Skeletal muscle cell (primary cell): ENCODE data around the gene ATAD1.
"Not testable (repeated sequence)": the region's sequence is repeated elsewhere in the genome, so short reads cannot be mapped to it uniquely, and the experiment has no call there.

Source experiments
- DNase-seq: peaks from one replicate; pipeline ENCODE4 v3.0.0-alpha.2; 2010; ENCODE audit warnings: low read depth
- H3K4me3 ChIP-seq: 2 replicates; pipeline ENCODE4 v1.5.1; 2011; ENCODE audit warnings: low read depth, mild to moderate bottlenecking, control low read depth, low read length, moderate library complexity

ATAD1 gene, protein sequence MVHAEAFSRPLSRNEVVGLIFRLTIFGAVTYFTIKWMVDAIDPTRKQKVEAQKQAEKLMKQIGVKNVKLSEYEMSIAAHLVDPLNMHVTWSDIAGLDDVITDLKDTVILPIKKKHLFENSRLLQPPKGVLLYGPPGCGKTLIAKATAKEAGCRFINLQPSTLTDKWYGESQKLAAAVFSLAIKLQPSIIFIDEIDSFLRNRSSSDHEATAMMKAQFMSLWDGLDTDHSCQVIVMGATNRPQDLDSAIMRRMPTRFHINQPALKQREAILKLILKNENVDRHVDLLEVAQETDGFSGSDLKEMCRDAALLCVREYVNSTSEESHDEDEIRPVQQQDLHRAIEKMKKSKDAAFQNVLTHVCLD

GRCh38 chr10:87817609-87818504 is at the start of gene ATAD1:
Gene ATAD1, minus strand, starts transcription at chr10:87818226. Its CDS starts 3,627 bp downstream, at chr10:87814599.
- peak; percentile 44 for DNase-seq
- H3K4me3 ChIP-seq, result peak within 1 kb of the TSS; percentile 93

GRCh38 chr10:87867453-87867852 is 49.4 kb upstream of the ATAD1 start:
- H3K4me3 ChIP-seq, result peak overlapping the region; percentile 83
- DNase-seq, result no peak

DNA sequence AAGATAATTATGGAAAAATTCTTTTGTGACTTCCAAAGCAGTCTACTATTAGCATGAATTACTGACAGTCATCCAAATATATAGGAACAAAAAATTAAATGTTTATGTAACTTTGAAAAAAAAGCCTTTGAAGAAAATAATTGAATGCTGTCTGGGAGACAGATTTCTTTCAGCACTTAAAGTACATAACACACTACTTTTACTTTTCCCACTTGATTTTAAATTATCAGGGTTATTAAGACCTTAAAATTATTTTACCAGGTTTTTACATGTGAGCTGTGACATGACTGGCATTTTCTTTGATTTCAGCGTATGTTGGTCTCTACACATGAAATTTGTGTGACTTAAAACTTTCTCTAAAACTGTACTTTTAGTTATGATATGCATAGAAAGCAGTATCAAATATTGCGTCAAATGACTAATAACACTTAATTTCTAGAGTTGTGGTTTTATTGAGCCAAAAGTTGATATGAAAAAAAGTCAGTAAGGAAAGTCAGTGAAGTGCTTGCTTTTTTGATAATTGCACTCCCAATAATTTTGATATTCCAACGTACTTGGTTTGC is 48.5 kb upstream of the ATAD1 start:
- peak overlapping the region; percentile 83 for H3K4me3 ChIP-seq
- DNase-seq, result no peak

- H3K4me3 ChIP-seq, result peak overlapping the region; percentile 83
- no peak for DNase-seq
Observed at GRCh38 chr10:87865241-87865881, 47.3 kb upstream of the ATAD1 start.

DNA sequence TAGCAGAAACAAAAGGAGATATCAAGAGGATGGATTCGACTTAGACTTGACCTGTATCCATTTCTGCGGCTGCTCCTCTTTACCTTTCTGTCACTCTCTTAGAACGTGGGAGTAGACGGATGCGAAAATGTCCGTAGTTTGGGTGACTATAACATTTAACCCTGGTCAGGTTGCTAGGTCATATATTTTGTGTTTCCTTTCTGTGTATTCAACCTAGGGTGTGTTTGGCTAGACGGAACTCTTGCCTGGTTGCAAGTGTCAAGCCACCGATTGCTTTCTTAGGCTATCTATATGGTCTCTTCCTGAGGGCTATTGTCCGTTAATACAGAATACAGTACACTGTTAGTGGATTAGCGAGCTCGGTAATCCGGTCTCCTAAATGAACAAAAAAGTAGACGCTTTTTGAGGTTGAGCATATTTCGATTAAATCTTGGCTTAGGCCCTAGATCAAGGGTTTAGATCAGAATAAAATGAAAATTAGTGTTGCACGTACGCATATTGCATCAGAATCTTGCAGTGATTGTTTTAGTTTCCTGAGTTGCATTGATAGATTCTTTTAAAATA is 46.6 kb upstream of the ATAD1 start:
- DNase-seq, result no peak
- H3K4me3 ChIP-seq, result peak overlapping the region; percentile 83

- DNase-seq, result not testable (repeated sequence)
- peak overlapping the region; percentile 83 for H3K4me3 ChIP-seq
Observed at GRCh38 chr10:87863951-87864495, 46.0 kb upstream of the ATAD1 start.

DNA sequence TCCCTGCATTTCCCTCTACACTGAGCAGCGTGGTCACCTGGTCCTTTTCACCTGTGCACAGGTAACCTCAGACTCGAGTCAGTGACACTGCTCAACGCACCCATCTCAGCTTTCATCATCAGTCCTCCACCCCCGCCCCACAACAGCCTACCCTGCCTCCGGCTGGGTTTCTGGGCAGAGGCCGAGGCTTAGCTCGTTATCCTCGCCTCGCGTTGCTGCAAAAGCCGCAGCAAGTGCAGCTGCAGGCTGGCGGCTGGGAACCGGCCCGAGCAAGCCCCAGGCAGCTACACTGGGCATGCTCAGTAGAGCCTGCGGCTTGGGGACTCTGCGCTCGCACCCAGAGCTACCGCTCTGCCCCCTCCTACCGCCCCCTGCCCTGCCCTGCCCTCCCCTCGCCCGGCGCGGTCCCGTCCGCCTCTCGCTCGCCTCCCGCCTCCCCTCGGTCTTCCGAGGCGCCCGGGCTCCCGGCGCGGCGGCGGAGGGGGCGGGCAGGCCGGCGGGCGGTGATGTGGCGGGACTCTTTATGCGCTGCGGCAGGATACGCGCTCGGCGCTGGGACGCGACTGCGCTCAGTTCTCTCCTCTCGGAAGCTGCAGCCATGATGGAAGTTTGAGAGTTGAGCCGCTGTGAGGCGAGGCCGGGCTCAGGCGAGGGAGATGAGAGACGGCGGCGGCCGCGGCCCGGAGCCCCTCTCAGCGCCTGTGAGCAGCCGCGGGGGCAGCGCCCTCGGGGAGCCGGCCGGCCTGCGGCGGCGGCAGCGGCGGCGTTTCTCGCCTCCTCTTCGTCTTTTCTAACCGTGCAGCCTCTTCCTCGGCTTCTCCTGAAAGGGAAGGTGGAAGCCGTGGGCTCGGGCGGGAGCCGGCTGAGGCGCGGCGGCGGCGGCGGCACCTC is 45.3 kb upstream of the ATAD1 start, which contains the start of the genes KLLN and PTEN:
Gene KLLN (minus strand): TSS at position 481 of the 891 bp plus-strand sequence. CDS start 1,046 bp downstream, outside the sequence.
Gene PTEN (plus strand): TSS at position 573 of the 891 bp plus-strand sequence. CDS start 845 bp downstream, outside the sequence.
- H3K4me3 ChIP-seq, result peak within 1 kb of the TSS; percentile 83
- DNase-seq, result peak; percentile 83

DNA sequence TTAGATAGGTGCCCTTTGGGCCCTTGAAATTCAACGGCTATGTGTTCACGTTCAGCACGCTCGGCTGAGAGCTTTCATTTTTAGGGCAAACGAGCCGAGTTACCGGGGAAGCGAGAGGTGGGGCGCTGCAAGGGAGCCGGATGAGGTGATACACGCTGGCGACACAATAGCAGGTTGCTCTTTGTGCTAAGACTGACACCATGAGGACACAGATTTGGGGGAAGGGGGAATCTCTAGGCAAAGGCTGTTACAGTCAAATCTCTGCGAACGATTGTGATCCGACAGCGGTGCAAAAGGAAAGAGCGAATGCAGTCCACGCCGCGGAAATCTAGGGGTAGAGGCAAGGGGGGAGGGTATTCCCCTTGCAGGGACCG is 44.6 kb upstream of the ATAD1 start:
- peak overlapping the region; percentile 83 for H3K4me3 ChIP-seq
- no peak for DNase-seq

- peak overlapping the region; percentile 83 for H3K4me3 ChIP-seq
- DNase-seq, result peak; percentile 92
Observed at GRCh38 chr10:87861953-87862678, 44.1 kb upstream of the ATAD1 start.

DNA sequence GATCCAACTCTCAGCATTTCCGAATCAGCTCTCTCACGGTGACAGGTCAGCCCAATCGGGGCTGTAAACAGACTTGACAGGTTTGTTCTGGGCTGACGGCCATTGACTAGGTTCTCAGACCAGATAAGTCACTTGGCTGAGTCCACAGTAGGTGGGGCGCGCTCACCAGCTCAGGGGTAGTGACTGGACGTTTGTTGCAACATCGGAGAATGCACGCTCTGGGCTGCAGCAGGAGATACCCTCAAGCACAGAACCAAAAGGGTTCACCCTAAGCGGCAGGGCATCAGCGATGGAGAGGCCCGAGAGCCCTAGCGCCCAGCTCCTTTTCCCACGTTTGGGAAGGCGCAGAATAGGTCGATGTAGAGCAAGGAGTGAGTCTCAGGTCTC is 43.5 kb upstream of the ATAD1 start:
- H3K4me3 ChIP-seq, result peak overlapping the region; percentile 83
- peak; percentile 78 for DNase-seq

- H3K4me3 ChIP-seq, result no peak overlapping the region
- DNase-seq, result no peak
Observed at GRCh38 chr10:87860816-87861403, 42.9 kb upstream of the ATAD1 start.

GRCh38 chr10:87860156-87860795 is 42.2 kb upstream of the ATAD1 start:
- H3K4me3 ChIP-seq, result no peak overlapping the region

DNA sequence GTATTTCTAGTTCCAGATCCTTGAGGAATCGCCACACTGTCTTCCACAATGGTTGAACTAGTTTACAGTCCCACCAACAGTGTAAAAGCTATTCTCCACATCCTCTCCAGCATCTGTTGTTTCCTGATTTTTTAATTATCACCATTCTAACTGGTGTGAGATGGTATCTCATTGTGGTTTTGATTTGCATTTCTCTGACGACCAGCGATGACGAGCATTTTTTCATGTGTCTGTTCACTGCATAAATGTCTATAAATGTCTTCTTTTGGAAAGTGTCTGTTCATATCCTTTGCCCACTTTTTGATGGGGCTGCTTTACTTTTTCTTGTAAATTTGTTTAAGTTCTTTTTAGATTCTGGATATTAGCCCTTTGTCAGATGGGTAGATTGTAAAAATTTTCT is 37.6 kb upstream of the ATAD1 start:
- not testable (repeated sequence) for H3K4me3 ChIP-seq, DNase-seq

More at GRCh38 chr10:87860156-87860795, 42.2 kb upstream of the ATAD1 start:
- DNase-seq, result peak; percentile 41

GRCh38 chr10:87855247-87855646 is 37.2 kb upstream of the ATAD1 start:
- not testable (repeated sequence) for DNase-seq, H3K4me3 ChIP-seq

- no peak overlapping the region for H3K4me3 ChIP-seq
Observed at GRCh38 chr10:87852089-87852488, 34.1 kb upstream of the ATAD1 start.

DNA sequence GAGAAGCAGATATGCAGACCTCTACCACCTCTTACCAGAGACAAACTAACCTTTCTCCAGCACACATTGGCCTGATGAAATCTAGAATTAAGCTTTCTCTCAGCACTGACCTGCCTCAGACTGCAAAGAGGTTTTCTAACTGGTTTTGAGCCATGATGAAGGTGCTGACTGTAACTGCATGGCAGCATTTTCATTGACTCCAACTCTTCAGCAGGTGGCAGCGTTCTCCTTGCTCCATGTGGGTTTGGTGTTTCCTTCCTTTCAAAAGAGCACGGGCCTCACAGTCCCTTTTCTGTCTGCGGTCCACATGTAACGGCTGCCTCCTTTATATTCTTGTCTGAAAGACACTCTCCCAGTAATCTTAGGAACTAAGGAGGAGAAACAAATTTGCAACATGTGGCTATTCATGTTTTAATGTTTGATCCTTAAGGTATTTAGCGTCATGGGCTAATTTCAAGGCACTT is 32.7 kb upstream of the ATAD1 start:
- H3K4me3 ChIP-seq, result no peak overlapping the region
- DNase-seq, result no peak

More at GRCh38 chr10:87852089-87852488, 34.1 kb upstream of the ATAD1 start:
- DNase-seq, result no peak
